ENCODE results near the gene DNASE1L1. TPM values are rescaled to one million over a fixed set of nuclear protein-coding genes. Genes with fewer than 3 reads are reported as not detected.

DNASE1L1 gene
- total RNA-seq, 2 donors from 2014 or later = 9.6 to 16.1 TPM

DNA sequence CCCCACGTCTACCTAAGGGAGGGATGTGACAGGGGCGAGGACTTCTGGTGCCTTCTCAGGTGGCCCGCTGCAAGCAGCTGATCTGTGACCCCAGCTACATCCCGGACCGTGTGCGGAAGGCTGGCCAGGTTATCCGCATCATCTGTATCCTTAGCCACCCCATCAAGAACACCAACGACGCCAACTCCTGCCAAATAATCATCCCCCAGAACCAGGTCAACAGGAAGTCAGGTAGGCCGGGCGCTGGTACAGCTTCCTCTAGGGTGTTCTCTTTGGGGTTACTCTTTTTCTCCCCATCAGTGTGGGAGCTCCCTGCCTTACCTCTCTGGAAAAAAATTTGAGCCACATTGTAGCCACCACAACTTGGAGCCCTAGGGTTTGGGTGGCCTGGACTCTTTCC, 32.5 kb upstream of the DNASE1L1 start:
- 92% methylated on average over 7 of the region's 11 CpGs; no CpG with 5 or more reads in 1 of the 2 donors for WGBS, 2 donors
- Histone ChIP-seq H3K27ac (no peak overlapping the region), H3K4me1 (peaks cover 33% of the 10 kb centered on the region), H3K27me3 (no peaks in the 10 kb centered on the region), H3K9me3 (no peaks in the 10 kb centered on the region), H3K36me3 (replicated peaks in 1 of 2; ENCODE audit: insufficient read depth in 1 of 2, low read depth in 2 of 2) (no peaks in the 10 kb centered on the region), H3K4me3 (no peak overlapping the region)
- no peak for TF ChIP-seq POLR2A (IDR thresholded peaks at IDR 0.05)
- TF ChIP-seq, protein P1, sequence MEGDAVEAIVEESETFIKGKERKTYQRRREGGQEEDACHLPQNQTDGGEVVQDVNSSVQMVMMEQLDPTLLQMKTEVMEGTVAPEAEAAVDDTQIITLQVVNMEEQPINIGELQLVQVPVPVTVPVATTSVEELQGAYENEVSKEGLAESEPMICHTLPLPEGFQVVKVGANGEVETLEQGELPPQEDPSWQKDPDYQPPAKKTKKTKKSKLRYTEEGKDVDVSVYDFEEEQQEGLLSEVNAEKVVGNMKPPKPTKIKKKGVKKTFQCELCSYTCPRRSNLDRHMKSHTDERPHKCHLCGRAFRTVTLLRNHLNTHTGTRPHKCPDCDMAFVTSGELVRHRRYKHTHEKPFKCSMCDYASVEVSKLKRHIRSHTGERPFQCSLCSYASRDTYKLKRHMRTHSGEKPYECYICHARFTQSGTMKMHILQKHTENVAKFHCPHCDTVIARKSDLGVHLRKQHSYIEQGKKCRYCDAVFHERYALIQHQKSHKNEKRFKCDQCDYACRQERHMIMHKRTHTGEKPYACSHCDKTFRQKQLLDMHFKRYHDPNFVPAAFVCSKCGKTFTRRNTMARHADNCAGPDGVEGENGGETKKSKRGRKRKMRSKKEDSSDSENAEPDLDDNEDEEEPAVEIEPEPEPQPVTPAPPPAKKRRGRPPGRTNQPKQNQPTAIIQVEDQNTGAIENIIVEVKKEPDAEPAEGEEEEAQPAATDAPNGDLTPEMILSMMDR (IDR thresholded peaks at IDR 0.05) = no peak
- ATAC-seq (no peak), DNase-seq (no peak)
- intact Hi-C loops (cut with DNase I) = no loop called here

DNA sequence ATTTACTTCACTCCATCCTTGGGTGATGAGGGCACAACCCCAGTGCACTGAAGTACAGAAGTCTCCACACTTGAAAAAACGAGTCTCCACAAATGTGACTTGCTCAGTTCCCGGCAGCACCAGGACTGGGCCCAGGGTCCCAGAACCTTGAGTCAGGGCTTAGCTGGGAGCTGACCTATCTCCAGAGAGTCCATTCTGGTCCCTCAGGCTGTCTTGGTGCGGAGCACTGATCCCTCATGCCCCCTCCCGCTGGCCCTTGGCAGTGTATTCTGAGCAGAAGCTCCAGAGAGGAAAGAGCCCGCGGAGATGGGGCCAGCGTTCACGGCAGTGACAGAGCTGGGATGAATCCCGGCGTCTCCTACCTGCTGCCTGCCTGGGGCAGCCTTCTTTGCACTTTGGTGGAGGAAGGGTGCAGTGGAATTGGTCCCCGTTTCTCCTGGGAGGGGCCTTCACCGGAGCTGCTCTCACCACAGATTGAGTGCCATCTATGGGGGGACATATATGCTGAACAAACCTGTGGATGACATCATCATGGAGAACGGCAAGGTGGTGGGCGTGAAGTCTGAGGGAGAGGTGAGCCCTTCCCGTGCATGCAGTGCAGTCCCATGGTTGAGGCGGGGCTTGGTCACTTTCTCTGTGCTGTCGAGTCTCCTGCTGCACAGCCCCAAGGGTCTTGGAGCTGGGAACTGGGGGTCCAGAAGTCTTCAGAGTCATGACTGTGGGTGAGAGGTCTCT, 31.7 kb upstream of the DNASE1L1 start:
- H3K4me3 ChIP-seq = no peak overlapping the region
- no peak overlapping the region for H3K27ac ChIP-seq
- H3K36me3 ChIP-seq (replicated peaks in 1 of 2; ENCODE audit: insufficient read depth in 1 of 2, low read depth in 2 of 2) = no peaks in the 10 kb centered on the region
- DNase-seq (no peak), ATAC-seq (no peak)
- intact Hi-C loops (cut with DNase I) = no loop called here
- no peaks in the 10 kb centered on the region for H3K27me3 ChIP-seq
- H3K9me3 ChIP-seq = no peaks in the 10 kb centered on the region
- peaks cover 34% of the 10 kb centered on the region for H3K4me1 ChIP-seq
- TF ChIP-seq, protein P1 (IDR thresholded peaks at IDR 0.05) = no peak
- no peak for TF ChIP-seq POLR2A (IDR thresholded peaks at IDR 0.05)
- WGBS, 2 donors = 86 to 91% methylated on average over 9 to 13 of the region's 17 CpGs

DNA sequence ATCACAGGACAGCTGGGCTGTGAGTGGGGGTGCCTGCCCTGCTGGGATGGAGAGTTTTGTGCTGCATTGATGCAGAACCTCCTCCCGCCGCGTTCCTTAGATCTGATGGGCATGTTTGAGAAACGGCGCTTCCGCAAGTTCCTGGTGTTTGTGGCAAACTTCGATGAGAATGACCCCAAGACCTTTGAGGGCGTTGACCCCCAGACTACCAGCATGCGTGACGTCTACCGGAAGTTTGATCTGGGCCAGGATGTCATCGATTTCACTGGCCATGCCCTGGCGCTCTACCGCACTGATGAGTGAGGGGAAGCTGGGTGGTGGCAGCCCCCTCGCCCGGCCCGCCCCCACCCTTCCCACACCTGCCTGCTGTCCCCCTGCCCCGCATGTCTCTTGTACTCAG, 30.8 kb upstream of the DNASE1L1 start:
- TF ChIP-seq, protein P1 (IDR thresholded peaks at IDR 0.05) = no peak
- no peak for TF ChIP-seq POLR2A (IDR thresholded peaks at IDR 0.05)
- no peaks in the 10 kb centered on the region for H3K27me3 ChIP-seq
- 92% methylated on average over 8 of the region's 18 CpGs; no CpG with 5 or more reads in 1 of the 2 donors for WGBS, 2 donors
- peaks cover 25% of the 10 kb centered on the region for H3K4me1 ChIP-seq
- intact Hi-C loops (cut with DNase I) = no loop called here
- H3K4me3 ChIP-seq = no peak overlapping the region
- no peak overlapping the region for H3K27ac ChIP-seq
- no peaks in the 10 kb centered on the region for H3K36me3 ChIP-seq (replicated peaks in 1 of 2; ENCODE audit: insufficient read depth in 1 of 2, low read depth in 2 of 2)
- no peak for DNase-seq
- ATAC-seq = no peak
- no peaks in the 10 kb centered on the region for H3K9me3 ChIP-seq

DNA sequence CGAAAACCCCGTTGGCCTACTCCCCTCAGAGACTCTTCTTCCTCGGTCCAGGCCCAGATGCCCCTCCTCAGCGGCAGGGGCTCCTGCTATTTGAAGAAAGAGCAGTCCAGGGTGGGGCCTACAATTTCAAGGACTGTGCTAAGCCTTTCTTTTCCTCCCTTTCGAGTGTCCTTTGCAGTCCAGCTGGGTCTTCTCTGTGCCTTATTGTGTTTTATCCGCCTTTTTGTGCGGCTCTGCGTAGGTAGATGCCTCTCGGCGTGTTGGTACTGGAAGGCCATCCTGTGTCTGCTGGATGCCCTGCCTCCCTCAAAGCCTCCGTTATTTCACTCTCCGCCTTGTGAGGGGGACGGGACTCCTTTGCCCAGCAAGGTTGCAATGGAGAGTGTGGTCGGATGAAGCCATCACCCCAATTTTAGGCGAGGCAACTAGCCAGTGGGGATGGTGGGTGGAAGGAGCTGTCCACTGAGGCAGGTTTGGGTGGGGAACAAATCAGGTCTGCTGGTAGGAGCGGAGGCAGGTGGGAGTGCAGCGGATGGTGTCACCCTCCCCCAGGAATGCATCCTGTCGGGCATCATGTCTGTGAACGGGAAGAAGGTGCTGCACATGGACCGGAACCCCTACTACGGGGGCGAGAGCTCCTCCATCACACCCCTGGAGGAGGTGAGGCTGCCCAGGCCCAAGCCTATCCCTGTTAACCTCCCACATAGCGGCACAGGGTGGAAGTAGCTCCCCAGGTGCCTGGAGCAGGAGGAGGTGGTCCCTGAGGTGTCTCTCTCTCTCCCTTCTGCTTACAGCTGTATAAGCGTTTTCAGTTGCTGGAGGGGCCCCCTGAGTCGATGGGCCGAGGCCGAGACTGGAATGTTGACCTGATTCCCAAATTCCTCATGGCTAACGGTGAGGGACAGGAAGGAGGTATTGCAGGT, 29.2 kb upstream of the DNASE1L1 start:
- intact Hi-C loops (cut with DNase I) = no loop called here
- 62 to 76% methylated on average over 15 to 26 of the region's 28 CpGs for WGBS, 2 donors
- Histone ChIP-seq H3K27me3 (no peaks in the 10 kb centered on the region), H3K4me1 (peaks cover 16% of the 10 kb centered on the region), H3K36me3 (replicated peaks in 1 of 2; ENCODE audit: insufficient read depth in 1 of 2, low read depth in 2 of 2) (no peaks in the 10 kb centered on the region), H3K9me3 (no peaks in the 10 kb centered on the region), H3K4me3 (no peak overlapping the region), H3K27ac (no peak overlapping the region)
- no peak for TF ChIP-seq POLR2A (IDR thresholded peaks at IDR 0.05)
- TF ChIP-seq, protein P1 (IDR thresholded peaks at IDR 0.05) = no peak
- no peak for DNase-seq
- ATAC-seq = no peak

All from body of pancreas (tissue), 4 donors.